HG03442 (cell line): ENCODE measurements around the gene FMOD.

Experiments used
- ATAC-seq: cut with Tn5 transposase; IDR thresholded peaks from one replicate; pipeline ENCODE4 v1.9.1; 2021; ENCODE audit warnings: mild to moderate bottlenecking, moderate library complexity; ENCODE audit not compliant: unreplicated experiment

The FMOD gene

DNA sequence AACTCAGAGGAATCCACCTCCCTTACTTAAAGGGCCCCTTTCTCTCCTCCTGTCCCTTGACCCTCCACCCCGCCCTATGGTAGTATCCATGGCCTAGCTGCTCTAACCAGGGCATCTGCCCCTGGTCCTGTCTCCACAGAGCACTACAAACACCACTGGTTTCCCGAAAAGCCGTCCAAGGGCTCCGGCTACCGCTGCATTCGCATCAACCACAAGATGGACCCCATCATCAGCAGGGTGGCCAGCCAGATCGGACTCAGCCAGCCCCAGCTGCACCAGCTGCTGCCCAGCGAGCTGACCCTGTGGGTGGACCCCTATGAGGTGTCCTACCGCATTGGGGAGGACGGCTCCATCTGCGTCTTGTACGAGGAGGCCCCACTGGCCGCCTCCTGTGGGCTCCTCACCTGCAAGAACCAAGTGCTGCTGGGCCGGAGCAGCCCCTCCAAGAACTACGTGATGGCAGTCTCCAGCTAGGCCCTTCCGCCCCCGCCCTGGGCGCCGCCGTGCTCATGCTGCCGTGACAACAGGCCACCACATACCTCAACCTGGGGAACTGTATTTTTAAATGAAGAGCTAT lies 43.9 kb downstream of the FMOD start:
- no peak for ATAC-seq

DNA sequence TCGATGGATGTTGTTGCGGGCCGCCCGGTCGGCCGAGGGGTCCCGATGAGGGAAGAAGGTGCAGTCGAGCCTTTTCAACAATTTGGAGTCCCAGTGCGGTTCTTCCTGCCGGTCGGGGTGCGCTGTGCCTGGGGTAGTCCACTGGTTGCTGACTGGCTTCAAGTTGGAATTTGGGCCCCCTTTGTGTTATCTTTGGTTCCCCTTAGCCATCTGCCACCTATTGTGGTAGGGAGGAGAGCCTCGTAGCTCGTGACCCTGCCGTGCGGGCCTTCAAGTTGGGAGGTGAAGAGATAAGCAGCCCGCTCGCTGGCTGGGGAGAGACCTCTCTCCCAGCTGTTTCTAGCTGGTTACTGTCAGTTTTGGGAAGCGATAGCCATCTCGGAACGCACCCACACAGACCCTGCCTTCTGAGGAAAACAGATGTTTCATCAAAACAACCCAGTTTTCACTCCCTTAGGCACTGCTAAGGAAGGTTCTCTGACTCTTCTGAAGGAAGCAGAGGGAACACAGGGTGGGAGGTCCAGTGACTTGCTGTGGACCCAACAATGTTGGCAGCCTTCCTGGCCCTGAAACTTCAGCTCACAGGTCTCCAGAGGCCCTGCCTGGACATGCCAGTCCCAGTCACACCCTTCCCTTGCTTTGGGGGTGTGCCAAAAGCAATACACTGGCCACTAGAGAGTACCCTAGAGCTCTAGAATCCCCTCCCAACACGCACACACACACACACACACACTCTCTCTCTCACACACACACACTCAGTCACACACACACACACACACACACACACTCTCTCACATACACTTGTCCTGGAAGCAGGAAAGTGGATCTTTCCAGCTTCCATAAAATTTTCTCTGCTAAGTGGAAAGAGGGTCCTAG lies 44.6 kb downstream of the FMOD start:
- no peak for ATAC-seq

DNA sequence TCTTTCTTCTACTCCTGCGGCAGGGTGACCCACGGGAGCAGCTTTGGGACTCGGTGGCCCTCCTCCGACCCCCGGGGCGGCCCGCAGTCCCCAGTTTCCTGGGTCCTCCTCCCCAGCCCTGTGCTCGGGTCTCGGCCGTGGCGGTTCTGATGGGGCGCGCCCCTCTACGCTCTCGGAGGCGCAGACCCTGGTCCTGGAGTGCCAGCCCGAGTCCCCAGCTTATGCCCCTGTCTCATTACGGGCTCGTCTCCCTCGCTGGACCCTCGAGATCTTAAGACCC lies 45.2 kb downstream of the FMOD start:
- no peak for ATAC-seq

DNA sequence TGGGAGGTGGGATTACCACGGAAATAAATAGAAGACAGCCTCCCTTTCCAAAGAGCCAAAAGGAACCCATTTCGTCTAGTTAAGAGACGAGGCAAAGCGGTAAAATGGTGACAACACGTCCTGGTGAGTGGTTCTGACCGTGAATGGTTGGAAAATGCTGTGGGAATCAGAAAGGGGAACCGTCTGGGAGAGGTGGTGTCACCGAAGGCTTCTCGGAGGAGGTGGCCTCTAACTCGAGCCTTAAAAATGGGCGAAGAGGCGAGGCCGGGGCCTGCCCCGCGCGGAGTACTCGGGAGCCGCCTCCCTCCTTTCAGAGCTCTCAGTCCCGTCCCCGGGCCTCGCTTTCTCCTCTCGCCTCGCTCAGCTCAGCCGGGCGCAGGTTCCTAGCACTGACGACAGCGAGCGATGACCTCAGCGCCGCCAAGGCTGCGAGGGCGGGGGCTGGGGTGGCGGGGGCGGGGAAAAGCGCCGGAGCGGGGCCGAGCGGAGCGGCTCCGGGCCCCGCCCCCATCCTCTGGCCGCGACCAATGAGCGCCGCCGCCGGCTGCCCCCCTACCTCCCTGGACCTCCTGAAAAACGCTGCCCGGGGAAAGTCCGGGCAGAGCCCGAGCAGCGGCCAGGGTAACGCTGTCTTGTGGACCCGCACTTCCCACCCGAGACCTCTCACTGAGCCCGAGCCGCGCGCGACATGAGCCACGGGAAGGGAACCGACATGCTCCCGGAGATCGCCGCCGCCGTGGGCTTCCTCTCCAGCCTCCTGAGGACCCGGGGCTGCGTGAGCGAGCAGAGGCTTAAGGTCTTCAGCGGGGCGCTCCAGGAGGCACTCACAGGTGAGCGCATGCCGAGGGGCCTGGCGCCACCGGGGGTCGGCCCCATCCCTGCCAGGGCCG lies 45.8 kb downstream of the FMOD start, which contains the start of gene BTG2:
Gene BTG2, plus strand, starts transcription at position 601 of the 890 bp plus-strand sequence. Its CDS starts 88 bp downstream, at position 689.
- peak; percentile 64 for ATAC-seq

DNA sequence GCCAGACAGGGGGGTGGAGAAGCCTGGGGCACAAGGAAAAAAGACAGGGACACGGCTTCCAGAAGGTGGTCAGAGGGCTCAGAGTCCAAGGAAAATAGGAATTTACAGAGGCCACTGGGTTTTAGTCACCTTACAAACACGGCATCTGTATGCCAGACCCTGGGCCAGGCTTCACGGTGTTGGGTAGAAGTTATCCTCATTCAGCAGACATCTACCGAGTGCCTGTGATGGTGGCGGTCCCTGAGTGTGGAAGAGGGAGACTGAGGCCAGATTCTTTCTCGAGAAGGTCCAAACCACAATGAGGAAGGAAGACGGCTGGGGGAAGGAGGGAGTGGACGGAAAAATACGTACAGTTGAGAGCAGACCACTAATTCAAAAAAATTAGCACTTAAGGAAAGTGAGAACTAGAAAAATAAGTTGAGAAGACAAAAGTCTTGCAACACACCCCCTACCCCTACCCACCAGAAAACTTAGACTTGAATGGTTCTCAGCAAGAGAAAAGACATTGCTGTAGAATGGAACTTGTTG lies 46.5 kb downstream of the FMOD start:
- ATAC-seq: no peak

DNA sequence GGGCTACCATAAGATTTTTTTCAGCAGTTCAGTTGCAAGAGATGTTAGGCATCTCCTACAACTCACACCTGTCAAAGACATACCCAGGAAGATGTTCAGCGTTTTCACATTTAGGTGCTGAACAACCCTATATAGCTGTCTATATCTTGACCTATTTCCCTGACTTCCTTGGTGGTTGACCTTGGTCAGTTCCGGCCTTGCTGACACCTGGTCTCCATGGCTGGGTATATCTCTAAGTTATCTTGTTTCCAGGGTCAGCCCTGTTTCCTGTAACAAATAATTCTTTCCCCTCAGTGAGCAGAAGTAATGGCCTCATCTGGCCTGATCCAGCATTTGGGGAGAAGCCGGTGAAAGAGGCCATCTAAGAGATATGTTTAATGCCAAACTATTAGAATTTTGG lies 48.0 kb downstream of the FMOD start:
- ATAC-seq: no peak

DNA sequence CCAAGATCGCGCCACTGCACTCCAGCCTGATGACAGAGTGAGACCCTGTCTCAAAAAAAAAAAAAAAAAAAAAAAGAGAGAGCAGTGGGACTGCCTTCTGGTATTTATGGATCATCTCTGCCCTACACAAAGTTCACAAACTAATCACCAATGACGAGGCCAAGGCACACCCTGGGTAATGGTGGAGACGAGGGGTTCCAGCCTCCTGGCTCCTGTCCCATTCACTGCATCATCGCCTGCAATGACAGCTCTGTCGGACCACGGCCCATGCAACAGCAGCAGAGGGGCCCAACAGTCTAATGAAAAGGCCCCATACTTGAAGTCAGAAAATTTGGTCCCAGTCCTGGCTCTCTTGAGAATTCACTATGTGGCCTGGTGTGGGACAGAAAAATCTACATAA lies 48.5 kb downstream of the FMOD start:
- no peak for ATAC-seq

DNA sequence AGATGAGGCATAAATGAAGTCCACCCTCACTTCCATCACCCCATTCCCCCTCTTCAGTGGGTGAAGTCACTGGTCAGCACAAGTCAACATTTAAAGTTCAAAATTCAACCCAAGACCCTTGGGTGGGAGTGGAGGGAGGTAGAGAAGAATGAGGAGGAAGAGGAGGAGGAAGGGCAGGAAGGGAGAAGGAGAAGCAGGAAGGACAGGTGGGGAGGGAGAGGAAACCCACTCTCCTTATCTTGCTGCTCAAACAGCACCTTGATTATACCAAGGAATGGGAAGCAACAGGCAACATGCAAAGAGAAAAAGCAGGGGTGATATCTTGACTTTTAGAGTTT lies 49.6 kb downstream of the FMOD start:
- ATAC-seq: no peak

DNA sequence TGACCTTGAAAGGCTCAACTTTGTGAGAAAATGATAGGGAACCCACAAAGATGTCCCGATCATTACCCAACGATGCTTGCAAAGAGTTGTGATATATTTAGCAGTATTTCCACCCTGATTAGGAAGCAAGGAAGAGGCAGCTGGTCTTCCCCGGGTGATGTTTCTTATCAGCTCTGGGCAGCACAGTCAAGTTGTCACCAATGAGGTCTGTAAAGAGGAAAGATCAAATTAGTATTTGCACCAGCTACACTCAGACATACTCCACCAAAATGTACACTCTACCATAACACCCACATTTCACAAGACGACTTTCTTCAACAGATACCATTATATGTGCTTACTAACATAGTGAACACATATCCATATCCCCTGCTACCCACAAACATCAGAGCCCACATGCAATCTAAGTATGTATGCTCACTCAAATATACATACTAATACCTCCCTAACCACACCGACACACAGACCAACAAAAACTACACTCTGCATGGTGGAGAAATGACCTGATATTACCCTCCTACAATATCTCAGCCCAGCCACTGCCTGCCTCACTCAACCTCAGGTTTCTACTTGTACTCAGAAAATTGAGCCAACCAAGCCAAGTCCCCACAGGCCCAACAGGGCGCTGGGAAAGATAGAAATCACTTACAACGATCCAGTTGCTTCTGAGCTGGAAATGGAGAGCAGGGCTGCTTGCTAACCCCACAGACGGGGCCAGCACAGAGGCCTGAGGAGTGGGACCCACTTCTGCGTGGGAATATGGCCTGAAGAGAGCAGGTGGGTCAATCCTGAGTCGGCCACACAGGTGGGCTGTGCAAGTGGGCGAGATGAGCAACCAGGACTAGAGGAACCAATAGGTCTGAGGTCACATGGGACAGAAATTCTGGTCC lies 50.2 kb downstream of the FMOD start:
- no peak for ATAC-seq

DNA sequence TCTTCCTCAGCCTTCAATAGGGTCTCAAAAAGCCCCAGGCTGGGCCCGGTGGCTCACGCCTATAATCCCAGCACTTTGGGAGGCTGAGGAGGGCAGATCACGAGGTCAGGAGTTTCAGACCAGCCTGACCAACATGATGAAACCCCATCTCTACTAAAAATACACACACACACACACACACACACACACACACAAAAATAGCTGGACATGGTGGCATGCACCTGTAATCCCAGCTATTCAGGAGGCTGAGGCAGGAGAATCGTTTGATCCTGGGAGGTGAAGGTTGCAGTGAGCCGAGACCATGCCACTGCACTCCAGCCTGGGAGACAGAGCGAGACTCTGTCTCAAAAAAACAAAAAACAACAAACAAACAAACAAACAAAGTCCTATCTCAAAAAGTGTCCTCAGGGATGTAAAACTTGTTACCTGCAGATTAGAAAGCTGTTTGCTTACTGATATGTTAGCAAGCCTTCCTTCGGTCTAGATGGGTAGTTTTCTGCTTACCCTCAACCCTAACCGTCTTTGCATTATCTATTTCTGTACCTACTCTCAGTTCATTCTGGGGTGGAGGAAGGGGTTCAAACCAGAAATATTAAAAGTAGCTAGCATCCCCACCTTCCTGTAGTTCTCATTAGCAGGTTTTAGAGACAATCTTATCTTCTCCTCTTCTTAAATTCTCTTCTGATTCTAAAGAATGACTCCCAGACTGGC lies 51.0 kb downstream of the FMOD start:
- peak; percentile 16 for ATAC-seq

DNA sequence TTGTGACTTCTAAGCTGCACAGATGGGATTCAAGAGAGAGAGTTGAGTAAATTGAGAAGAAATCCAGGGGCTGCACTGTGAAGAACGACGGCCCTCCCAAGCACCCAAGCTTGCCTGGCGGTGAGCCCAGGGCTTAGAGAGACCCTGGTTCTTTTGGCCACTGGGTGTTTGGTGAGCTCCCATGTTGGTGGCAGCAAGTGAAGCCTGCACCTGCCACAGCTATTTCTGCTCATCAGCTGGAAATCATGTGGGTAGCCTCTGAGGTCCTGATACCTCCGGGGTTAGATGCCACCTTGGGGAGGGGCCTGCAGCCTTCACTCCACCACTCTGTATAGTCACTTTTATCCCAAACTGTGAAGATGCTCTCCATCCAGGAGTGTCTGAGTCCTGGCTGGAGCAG lies 51.8 kb downstream of the FMOD start:
- peak; percentile 44 for ATAC-seq

DNA sequence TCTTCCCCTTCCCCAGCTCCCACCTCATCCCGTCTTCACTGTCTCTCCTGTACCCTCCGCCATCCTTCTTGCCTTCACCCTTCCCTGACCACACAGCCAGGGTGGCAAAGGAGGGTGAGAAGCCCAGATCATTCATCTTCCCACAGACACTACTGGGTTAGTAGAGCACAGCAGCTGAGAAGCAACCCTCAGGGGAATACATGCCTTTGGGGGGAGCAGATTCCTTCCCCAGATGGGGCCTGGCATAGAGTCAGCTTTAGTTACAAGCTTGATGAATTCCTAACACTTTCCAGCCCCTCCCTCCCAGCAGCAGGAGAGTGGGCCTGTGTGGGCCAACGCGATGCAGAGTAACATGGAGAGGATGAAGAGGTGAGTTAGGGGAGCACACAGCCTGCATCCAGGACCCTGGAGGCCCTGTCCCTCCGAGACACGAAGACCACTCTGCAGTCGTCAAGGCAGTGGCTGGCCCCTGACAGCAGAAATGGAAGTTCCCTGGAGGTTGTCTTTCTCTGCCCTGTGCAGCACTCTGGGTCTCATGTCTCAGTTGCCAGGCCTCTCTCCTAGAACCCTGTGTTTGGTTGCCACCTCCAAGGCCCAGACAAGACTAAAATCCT lies 54.4 kb downstream of the FMOD start:
- ATAC-seq: no peak

DNA sequence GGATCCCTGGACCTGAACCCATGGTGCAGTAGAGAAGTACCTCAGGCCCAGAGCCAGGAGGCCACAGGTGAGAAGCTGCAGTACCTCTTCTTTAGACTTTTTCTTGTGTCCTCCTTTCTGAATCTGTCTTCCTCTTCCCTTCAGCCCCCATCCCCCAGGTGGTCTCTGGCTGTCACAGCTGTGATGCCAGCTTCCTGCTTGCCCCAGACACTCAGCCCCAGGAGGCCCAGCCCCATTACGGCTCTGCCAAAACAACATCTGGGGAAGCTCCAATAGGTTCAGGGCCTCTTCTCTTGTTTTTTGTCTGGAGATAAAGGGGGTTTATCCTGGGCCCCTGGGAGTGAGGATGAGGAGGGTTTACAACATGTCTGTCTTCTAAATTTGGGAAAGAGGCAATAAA lies 55.1 kb downstream of the FMOD start:
- ATAC-seq: no peak

DNA sequence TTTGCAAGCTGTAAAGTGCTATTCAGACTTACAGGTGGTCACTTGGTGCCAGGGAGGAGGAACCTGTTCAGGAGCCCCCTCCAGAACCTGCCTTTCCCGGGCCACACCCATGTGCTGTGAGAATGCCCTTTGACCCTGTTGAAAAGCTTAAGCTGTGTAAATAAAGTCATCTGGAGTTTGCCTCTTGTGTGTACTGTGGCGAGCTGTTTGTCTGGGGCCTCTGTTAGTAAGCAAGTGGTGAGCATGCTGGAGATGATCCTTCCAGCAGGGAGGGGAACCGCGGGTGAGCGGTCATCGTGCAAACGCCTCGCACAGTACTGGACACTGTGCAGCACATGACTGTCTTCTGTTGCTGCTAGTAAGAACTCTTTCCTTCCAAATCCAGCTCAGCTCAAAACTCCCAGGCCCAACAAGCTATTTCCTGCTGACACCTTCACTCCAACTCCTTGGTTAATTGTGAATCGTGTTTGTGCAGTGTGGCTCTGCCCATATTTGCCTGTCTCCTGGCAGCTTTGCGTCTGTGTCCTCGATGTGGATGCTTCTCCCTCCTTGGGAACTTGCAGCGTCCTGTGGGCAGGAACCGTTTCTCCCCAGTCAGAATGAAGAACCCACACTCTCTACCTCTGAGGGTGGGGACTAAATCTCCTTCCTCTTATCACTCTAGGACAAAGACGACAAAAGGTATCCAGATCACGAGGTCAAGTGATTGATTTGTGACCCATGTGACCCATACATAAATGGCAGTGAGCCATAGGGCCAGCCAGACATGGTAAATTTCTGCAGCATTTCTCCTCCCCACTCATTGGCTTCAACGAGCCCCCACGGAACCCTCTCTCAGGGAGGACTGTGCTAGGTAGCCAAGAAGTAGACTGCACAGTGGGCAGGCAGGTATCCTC lies 59.5 kb downstream of the FMOD start:
- ATAC-seq: no peak
